ENCODE results near the gene LRRC74A.
A peak's percentile ranks its signal among the peaks of the same experiment; 100 is the strongest.

The LRRC74A gene

DNA sequence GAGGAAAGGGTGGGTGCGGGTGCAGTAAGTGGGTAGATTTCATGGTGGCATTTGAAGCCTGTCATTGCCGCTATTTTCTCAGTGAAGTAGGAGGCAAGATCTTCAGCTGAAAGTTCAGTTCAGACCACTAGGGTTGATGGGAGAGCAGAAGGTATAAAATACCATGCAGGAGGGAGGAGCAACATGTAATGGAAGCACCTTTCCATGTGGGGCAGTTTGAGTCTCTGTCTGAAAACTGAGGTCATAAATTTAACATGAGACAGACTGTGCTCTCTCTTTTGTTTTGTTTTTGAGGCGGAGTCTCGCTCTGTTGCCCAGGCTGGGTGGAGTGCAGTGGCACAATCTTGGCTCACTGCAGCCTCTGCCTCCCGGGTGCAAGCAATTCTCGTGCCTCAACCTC lies 22.7 kb downstream of the LRRC74A start:
- no peak for DNase-seq (ENCODE audit: low spot score)

DNA sequence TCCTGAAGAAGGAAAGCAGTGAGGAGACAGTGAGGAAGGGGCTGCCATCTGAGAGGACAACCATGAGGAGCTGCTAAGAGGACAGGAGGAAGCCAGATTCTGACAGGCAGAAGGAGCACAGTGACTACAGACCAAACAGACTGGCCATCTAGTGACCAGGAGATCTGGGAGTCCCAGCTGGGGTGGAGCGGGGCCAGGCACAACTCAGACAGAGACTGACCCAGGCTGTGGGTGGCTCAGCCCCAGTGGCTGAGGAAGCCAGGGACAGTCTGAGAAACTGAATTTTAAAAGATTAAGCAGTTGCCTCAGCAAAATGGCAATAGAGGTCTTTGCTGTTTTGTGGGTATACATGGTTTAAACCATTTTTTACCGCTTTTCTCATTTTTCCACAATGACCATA lies 28.9 kb downstream of the LRRC74A start:
- no peak for DNase-seq (ENCODE audit: low spot score)

GRCh38 chr14:76856769-76857168 lies 30.6 kb downstream of the LRRC74A start:
- DNase-seq (ENCODE audit: low spot score): no peak

- DNase-seq (ENCODE audit: low spot score): no peak
Measured at GRCh38 chr14:76861574-76862255, 35.5 kb downstream of the LRRC74A start.

DNA sequence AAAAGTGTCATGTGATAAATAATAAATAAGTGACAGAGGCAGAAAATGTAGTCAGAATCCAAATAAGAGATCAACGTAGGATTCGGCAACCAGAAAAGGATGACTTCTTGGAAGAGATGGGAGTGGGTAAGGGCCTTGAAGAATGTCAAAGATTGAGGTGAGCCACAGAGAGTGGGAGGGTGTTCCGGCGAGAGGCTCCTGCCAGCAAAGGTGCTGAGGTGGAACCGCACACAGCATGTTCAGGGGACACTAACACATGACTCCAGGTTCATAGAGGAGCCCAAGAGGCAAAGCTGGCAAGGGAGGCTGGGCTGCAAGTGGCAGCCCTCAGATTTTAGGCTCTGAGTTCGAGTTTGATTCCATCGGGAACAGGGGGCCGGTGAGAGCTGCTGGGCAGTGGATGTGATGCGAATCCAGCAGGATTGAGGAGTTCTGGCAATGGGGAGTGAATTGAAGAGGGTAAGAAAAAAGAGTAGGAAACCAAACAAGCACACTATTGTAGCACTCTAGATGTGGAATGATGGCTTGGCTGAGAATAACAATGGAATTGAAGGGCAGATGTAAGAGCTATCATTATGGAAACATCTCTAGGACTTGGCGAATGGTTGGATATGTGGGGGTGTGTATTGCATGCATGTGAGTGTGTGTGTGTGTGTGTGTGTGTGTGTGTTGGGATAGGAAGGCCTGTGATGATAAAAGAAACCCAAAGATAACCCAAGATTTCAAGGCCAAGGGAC lies 36.5 kb downstream of the LRRC74A start:
- DNase-seq (ENCODE audit: low spot score): no peak

GRCh38 chr14:76863724-76864407 lies 37.7 kb downstream of the LRRC74A start:
- peak; percentile 55 for DNase-seq (ENCODE audit: low spot score)

- DNase-seq (ENCODE audit: low spot score): no peak
Measured at GRCh38 chr14:76866456-76866855, 40.2 kb downstream of the LRRC74A start.

DNA sequence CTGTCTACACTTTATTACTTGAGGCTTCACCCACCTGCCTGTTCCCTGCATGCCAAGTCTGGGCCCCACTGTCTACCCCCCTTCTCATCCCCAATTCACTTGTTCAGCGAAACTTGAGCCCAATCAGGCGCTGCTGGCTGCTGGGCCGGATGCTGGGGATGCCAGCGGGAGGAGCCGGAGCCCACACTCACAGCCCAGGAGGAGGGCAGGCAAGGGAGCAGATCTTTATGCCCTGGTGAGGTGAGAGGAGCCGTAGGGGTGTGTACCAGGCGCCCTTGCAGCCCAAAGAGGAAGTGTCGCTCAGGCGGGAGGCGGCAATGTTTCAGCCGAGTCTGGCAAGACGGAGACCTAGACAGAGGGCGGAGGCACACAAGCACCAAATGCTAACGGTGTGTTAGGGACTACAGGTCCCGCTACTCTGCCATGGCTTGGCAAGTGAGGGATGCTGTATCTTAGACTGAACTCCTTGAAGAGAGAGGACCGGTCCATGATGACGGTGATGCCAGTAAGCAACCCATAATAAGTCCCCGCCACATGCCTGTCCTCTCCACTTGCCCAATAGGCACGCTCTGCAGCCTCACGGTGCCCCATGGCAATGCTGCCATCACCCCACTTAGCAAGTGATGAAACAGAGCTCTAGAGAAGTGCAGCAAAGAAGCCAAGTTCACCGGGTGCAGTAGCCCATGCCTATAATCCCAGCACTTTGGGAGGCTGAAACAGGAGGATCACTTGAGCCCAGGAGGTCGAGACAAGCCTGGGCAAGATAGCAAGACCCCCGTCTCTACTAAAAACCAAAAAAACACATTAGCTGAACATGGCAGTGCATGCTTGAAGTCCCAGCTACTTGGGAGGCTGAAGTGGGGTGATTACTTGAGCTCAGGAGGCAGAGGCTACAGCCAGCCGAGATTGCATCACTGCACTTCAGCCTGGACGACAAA lies 41.6 kb downstream of the LRRC74A start:
- DNase-seq (ENCODE audit: low spot score): no peak

DNA sequence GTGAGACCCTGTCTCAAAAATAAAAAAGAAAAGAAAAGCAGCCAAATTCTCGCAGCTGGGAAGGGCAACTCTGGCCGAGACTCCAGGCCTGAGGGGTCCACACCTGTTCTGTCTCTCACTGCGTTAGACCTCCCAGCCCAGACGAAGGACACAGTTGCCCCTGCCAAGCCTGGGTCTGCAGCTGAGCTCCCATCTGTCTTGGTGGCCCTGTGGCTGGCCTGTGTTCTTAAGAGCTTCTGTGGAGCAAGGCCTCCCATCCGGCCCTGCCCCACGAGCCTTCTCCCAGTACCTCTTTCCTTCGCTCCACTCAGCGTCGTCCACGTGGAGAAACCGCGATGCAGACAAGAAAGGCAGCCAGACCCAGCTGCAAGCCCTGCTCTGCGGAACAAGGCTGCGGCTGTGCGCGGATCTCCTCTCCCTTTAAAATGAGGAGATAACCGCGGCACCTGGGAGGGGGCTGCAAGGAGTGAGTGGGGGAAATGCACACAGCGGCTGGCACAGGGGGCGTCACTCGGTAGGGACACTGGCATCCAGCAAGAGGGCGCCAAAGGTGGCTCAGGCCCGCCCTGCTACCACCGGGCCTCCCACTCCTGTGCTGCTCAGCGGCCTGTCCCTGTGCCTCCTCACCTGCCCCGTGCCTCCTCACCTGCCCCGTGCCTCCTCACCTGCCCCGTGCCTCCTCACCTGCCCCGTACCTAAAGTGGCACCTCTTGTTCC lies 42.4 kb downstream of the LRRC74A start:
- no peak for DNase-seq (ENCODE audit: low spot score)

DNA sequence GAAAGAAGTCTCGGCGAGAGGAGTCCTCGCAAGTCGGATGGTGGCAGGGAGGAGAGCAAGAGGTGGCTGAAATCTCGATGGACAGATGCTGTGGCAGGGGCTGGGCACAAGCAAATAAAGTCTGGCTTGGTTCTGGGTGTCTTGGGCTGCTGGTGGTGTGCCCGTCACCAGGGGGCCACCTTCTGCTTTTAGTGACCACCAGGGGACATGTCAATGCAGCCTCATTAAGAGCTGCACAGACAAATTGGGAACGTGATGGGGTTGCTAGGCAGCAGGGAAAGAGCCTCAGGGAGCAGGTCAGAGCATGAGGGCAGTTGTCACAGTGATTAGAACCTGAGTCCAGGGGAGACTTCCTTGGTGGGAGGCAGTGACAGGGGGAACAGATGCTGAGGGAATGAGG lies 44.0 kb downstream of the LRRC74A start:
- no peak for DNase-seq (ENCODE audit: low spot score)

GRCh38 chr14:76872796-76873432 lies 46.7 kb downstream of the LRRC74A start:
- no peak for DNase-seq (ENCODE audit: low spot score)

DNA sequence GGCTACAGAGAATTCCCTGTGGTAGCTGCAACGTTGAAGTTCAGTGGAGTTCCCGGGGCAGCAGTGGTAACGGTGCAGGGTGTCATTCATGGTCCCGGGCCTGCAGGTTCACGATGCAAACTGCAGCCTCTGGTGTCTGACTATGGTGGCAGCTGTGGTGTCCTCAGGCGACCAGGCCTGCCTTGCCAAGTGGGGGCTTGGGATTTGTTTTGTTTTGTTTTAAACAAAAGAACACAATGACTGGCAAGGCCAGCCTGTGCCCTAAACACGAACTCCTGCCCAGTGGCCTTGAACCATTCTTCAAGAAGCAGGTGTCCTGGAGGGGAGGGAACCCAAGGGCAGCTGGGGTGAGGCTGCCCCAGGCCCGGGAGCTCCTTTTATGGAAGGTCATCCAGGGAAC lies 48.5 kb downstream of the LRRC74A start:
- no peak for DNase-seq (ENCODE audit: low spot score)

DNA sequence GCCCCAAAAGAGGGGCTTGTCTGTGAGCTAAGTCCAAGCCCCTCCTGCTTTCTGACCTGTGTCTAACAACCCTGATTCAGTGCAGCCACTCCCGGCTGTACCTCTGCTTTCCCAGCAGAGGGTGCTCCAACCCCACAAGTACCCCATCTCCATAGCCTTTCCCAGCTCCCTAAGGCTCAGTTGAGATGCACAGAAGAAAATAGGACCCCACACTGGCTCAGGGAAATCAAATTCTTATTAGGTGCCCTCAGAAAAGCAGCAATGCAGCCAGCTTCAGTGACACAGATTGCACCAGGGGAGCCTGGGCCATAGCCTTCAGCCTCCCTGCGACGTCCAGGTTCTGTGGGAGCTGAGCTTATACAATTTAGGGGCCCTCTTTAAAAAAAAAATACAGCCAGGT lies 49.9 kb downstream of the LRRC74A start:
- peak; percentile 67 for DNase-seq (ENCODE audit: low spot score)

DNA sequence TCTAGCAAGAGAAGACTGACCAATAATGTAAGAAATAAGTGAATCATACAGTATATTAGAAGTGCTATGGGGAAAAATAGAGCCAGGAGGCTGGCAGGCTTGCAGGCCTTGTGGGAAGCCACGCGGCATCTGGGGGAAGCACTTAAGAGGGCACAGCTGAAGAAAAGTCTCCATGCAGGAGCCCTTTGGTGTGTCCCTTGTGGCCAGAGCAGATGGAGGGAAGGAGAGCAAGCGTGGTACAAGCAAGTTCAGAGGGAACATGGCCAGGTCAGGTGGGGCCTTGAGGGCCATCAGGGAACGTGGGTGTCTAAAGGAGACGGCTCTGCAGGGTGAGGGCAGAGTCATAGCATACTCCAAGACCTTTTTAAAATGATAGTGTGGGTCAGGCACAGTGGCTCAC lies 51.7 kb downstream of the LRRC74A start:
- DNase-seq (ENCODE audit: low spot score): no peak

GRCh38 chr14:76880449-76880848 lies 54.2 kb downstream of the LRRC74A start:
- no peak for DNase-seq (ENCODE audit: low spot score)

GRCh38 chr14:76881348-76881747 lies 55.1 kb downstream of the LRRC74A start:
- no peak for DNase-seq (ENCODE audit: low spot score)

GRCh38 chr14:76882651-76883050 lies 56.4 kb downstream of the LRRC74A start:
- DNase-seq (ENCODE audit: low spot score): no peak

DNA sequence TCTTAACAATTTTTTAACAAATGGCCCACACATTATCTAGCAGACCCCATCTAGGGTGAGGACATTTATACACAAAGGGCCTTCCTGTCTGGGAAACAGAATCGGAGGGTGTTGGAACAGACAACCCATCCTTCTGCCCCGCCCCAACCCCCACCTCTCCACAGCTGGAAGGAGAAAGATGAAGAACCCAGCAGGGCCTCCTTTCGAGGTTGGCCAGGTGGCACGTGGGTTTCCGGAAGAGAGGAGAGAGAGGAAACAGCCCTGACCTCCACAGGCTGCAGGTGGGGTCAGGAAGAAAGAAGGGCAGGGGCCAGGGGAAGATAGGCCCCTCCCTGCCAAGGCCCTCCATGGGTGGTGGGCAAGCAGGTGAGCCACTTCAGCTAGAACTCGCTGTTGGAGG lies 57.2 kb downstream of the LRRC74A start:
- no peak for DNase-seq (ENCODE audit: low spot score)

- DNase-seq (ENCODE audit: low spot score): no peak
Measured at GRCh38 chr14:76884394-76884793, 58.2 kb downstream of the LRRC74A start.

DNA sequence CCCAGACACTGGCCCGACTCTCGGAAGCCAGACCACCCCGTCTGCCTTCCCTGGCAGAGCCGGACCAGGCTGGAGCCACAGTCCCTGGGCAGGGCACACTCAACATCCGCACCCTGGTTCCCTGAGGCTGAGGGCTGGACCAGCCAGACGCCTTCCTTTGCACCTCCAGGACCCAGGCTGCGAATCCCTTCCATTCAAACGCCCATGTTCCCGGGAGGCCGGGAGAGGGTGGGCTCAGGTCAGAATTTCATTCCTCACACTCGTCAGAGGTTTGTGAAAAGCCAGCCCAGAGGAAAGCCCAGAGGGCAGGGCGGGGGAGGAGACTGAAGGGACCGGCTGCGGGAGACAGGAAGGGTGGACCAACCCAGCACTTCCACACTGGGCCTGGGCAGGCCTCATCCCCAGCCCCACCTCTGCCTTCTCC lies 58.7 kb downstream of the LRRC74A start:
- DNase-seq (ENCODE audit: low spot score): no peak

DNA sequence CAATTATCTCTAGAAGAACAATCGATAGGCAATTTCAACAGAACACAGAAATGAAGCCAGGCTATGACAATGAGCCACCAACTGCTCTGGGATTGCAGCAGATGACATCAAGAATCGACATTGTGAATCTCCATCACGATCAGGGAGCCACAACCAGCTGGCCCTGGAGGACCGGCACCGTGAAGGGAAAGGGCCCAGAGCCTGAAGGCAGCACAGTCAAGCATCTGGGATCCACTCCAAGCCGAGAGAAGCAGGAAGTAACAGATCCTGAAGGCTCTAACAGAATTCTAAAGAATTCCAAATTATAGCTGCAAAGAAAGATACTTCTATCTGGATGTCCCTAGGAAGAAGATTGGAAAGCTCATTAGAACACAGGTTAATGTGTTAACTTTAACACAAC lies 61.0 kb downstream of the LRRC74A start:
- no peak for DNase-seq (ENCODE audit: low spot score)

Measured in putamen (tissue), 1 donor.